Progenitor cell of endocrine pancreas (in vitro differentiated cells): Measurements from ENCODE around the gene MYO1G. TPM values are rescaled to one million over a fixed set of nuclear protein-coding genes. Genes with fewer than 3 reads are reported as not detected.
A peak's percentile ranks its signal among the peaks of the same experiment; 100 is the strongest.

Source experiments
- DNase-seq: peaks from one replicate; pipeline ENCODE4 v3.0.0; 2021; ENCODE audit warnings: low spot score; ENCODE audit not compliant: unreplicated experiment
- H3K27ac Mint-ChIP-seq: 2 replicates; pipeline ENCODE4 v1.8.0; 2021; ENCODE audit warnings: mild to moderate bottlenecking, moderate library complexity, mixed read lengths
- H3K27me3 Mint-ChIP-seq: 2 replicates; pipeline ENCODE4 v1.8.0; 2021; ENCODE audit warnings: mixed read lengths
- H3K36me3 Mint-ChIP-seq: 2 replicates; pipeline ENCODE4 v1.8.0; 2022; ENCODE audit warnings: mixed read lengths; ENCODE audit not compliant: insufficient read depth
- H3K4me1 Mint-ChIP-seq: 2 replicates; pipeline ENCODE4 v1.8.0; 2021; ENCODE audit warnings: low read depth, mixed read lengths
- H3K4me3 Mint-ChIP-seq: 2 replicates; pipeline ENCODE4 v1.8.0; 2021; ENCODE audit warnings: low read depth, mild to moderate bottlenecking, moderate library complexity, mixed read lengths
- H3K9me3 Mint-ChIP-seq: 2 replicates; pipeline ENCODE4 v1.8.0; 2021; ENCODE audit warnings: low read depth, mixed read lengths
- total RNA-seq: library from RNA; stranded (reverse); gene quantifications from 2 replicates; pipeline ENCODE4 v1.2.1, GENCODE V29; 2021
- TF ChIP-seq, protein P1 (sequence below): fragments of 200-600 bp; sonication (generic); IDR thresholded peaks from one replicate; pipeline ENCODE4 v1.5.0; 2021; ENCODE audit warnings: antibody characterized with exemption, mild to moderate bottlenecking; ENCODE audit not compliant: unreplicated experiment

Gene MYO1G
- total RNA-seq, 1 donor from 2014 or later: 0.67 TPM

DNA sequence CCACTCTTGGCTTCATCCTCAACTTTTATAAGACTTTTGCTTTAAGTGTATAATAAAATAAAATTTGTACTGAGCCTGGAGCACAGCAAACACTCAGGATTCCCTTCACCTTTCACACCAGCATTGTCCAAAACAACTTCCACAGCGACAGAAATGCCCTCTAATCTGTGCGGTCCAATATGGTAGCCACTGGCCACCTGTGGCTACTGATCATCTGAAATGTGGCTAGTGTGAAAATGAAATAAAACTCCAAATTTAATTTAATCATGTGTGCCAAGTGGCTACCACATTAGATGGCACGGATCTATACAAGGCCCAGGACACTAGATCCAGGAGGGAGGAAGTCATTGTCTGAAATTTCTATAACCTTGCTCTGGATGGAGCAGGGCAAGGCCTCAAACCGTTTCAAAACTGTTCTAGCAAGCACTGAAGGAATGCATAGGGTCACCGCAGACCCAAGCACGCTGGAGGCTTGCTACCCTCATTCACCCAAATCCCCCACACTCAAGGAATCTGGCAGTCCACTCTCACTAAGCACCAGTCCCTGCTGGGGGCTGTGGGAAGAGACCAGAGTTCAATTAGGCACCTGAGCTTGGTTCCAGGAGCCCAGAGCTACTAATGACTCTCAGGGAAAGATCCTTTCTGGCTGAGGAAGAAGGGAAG lies 6.3 kb upstream of the MYO1G start:
- Mint-ChIP-seq H3K4me1 (peaks cover 32% of the 10 kb centered on the region), H3K36me3 (peaks cover 11% of the 10 kb centered on the region), H3K9me3 (no peaks in the 10 kb centered on the region), H3K4me3 (peak overlapping the region; percentile 95), H3K27me3 (no peaks in the 10 kb centered on the region), H3K27ac (peak overlapping the region; percentile 100)
- DNase-seq: no peak
- TF ChIP-seq, protein P1, sequence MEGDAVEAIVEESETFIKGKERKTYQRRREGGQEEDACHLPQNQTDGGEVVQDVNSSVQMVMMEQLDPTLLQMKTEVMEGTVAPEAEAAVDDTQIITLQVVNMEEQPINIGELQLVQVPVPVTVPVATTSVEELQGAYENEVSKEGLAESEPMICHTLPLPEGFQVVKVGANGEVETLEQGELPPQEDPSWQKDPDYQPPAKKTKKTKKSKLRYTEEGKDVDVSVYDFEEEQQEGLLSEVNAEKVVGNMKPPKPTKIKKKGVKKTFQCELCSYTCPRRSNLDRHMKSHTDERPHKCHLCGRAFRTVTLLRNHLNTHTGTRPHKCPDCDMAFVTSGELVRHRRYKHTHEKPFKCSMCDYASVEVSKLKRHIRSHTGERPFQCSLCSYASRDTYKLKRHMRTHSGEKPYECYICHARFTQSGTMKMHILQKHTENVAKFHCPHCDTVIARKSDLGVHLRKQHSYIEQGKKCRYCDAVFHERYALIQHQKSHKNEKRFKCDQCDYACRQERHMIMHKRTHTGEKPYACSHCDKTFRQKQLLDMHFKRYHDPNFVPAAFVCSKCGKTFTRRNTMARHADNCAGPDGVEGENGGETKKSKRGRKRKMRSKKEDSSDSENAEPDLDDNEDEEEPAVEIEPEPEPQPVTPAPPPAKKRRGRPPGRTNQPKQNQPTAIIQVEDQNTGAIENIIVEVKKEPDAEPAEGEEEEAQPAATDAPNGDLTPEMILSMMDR: no peak

GRCh38 chr7:44984478-44984758 lies 5.6 kb upstream of the MYO1G start:
- H3K4me1 Mint-ChIP-seq: peaks cover 32% of the 10 kb centered on the region

DNA sequence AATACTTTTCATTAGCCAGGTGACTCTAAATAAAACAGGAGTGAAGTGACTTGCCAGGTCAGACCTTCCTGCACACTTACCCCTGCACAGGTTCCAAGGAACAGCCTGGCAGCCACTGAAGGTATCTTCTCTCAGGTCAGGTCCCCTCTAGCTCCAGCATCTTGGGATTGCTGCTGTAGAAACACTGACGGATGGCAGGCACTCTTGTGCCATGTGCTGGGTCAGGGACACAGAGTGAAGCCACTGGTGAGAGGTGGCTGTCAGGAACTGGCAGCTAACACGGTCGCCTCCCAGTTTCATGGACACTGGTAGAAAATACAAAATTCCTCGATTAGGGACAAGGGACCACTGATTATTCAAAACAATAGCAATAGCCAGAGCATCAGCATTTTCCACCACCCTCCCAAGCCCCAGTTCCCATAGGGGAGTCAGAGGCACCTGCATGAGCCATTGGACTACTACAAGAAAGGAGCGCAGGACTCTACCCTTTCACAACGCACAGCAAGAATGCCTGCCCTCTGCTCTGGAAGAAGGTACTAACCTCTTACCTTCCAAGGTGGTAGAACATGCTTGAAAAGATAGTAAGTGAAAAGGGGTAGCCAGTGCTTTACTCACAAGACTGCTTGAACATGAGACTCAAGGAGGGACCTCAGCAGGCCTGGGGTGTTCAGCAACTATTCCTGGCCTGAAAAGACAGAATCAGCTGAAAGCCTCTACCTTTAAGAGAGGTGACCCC lies 5.1 kb upstream of the MYO1G start:
- H3K4me1 Mint-ChIP-seq: peaks cover 32% of the 10 kb centered on the region

More at GRCh38 chr7:44984478-44984758, 5.6 kb upstream of the MYO1G start:
- Mint-ChIP-seq H3K36me3 (peaks cover 11% of the 10 kb centered on the region), H3K27me3 (no peaks in the 10 kb centered on the region), H3K9me3 (no peaks in the 10 kb centered on the region), H3K27ac (peak overlapping the region; percentile 78), H3K4me3 (peak overlapping the region; percentile 95)
- DNase-seq: no peak
- TF ChIP-seq, protein P1: no peak

GRCh38 chr7:44982970-44983369 lies 4.2 kb upstream of the MYO1G start:
- Mint-ChIP-seq H3K27ac (no peak overlapping the region), H3K9me3 (no peaks in the 10 kb centered on the region), H3K36me3 (peaks cover 11% of the 10 kb centered on the region)

More for the DNA sequence above, 5.1 kb upstream of the MYO1G start:
- DNase-seq: no peak
- Mint-ChIP-seq H3K9me3 (no peaks in the 10 kb centered on the region), H3K4me3 (peak overlapping the region; percentile 95), H3K36me3 (peaks cover 11% of the 10 kb centered on the region), H3K27me3 (no peaks in the 10 kb centered on the region), H3K27ac (peak overlapping the region; percentile 78)
- TF ChIP-seq, protein P1: no peak

DNA sequence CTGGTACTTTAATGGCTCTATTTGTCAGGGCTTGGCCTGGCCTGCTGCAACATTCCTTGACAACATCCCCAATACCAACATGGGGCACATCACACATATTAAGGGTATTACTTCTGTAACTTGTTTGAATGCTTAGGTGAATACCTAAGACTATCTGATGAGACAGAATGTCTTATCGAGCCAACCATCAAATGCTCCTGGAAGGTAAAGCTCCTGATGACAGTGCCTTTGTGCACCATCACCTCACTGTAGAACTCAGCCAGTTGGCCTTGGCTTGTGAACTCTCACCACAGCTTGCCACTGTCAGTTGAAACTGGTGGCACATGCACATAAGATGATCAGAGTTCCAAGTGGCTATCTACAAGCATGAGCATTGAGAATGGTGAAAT lies 3.7 kb upstream of the MYO1G start:
- no peak for DNase-seq
- peaks cover 11% of the 10 kb centered on the region for H3K36me3 Mint-ChIP-seq
- H3K4me3 Mint-ChIP-seq: no peak overlapping the region
- TF ChIP-seq, protein P1: no peak
- peaks cover 28% of the 10 kb centered on the region for H3K4me1 Mint-ChIP-seq
- H3K27ac Mint-ChIP-seq: peak overlapping the region; percentile 33
- H3K9me3 Mint-ChIP-seq: no peaks in the 10 kb centered on the region
- no peaks in the 10 kb centered on the region for H3K27me3 Mint-ChIP-seq

More at GRCh38 chr7:44982970-44983369, 4.2 kb upstream of the MYO1G start:
- TF ChIP-seq, protein P1: no peak
- H3K4me1 Mint-ChIP-seq: peaks cover 32% of the 10 kb centered on the region
- H3K27me3 Mint-ChIP-seq: no peaks in the 10 kb centered on the region
- H3K4me3 Mint-ChIP-seq: no peak overlapping the region
- no peak for DNase-seq
